Kidney epithelial cell (primary cell): Measurements from ENCODE around the gene FARP1. TPM values are rescaled to one million over a fixed set of nuclear protein-coding genes. Genes with fewer than 3 reads are reported as not detected.

Experiments used
- DNase-seq: peaks from one replicate; pipeline ENCODE4 v3.0.0-alpha.2; 2010; ENCODE audit warnings: low read depth
- H3K27me3 ChIP-seq: 2 replicates; pipeline ENCODE4 v1.6.0; 2011; ENCODE audit warnings: low read length; ENCODE audit not compliant: control insufficient read depth, insufficient read depth
- H3K36me3 ChIP-seq: 2 replicates; pipeline ENCODE4 v1.5.1; 2011; ENCODE audit warnings: low read length; ENCODE audit not compliant: control insufficient read depth, insufficient read depth
- H3K4me3 ChIP-seq: 2 replicates; pipeline ENCODE4 v1.5.1; 2011; ENCODE audit warnings: low read depth, mild to moderate bottlenecking, control low read depth, low read length
- CTCF ChIP-seq: IDR thresholded peaks from 2 replicates; pipeline ENCODE4 v1.5.1; 2011; ENCODE audit warnings: mild to moderate bottlenecking, moderate library complexity, low read length, control low read depth, inconsistent platforms; ENCODE audit not compliant: insufficient read depth, poor library complexity, severe bottlenecking
- total RNA-seq: library from RNA; depleted of rRNA; stranded (reverse); fragments of >200 nt; gene quantifications from 2 replicates; pipeline ENCODE4 v1.2.3, GENCODE V29; 2015

Gene FARP1
- total RNA-seq, 1 donor from 2014 or later = 135 TPM

DNA sequence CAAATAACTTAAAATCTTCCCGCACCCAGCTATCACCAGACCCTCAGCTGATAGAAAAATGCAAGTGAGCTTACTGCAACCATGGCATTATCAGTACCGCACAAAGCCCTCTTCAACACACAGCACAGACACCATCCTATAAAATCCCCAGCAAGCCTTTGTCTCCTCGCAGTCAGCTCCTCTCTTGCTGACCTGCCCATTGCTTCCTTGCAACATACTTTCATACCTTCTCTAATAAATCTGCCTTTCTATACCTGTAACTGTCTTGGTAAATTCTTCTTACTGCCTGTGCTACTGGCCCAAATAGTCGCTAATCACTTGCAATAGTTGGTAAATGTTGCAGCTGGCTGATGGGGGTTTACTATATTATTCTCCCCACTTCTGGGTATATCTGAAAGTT lies 43.3 kb upstream of the FARP1 start:
- Histone ChIP-seq H3K27me3 (no peaks in the 10 kb centered on the region), H3K4me3 (no peak overlapping the region), H3K36me3 (no peaks in the 10 kb centered on the region)
- TF ChIP-seq CTCF = no peak
- no peak for DNase-seq

- Histone ChIP-seq H3K4me3 (no peak overlapping the region), H3K27me3 (no peaks in the 10 kb centered on the region), H3K36me3 (no peaks in the 10 kb centered on the region)
- DNase-seq = no peak
- no peak for TF ChIP-seq CTCF
Observed at GRCh38 chr13:98100481-98100880, 42.4 kb upstream of the FARP1 start.

DNA sequence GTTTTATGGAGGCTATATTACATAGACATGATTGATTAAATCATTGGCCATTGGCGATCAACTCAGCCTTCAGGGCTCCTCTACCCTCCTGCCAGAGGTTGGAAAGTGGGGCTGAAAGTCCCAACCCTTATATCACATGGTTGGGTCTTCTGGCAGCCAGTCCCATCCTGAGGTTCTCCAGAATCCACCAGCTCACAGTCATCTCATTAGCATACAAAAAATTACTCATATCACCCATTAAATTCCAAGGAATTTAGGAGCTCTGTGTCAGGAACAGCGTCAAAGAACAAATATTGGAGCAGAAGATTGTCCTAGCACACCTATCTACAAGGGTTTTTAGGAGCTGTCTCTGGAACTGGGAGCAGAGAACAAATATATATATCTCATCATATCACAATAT lies 39.4 kb upstream of the FARP1 start:
- TF ChIP-seq CTCF = no peak
- DNase-seq = no peak
- no peaks in the 10 kb centered on the region for H3K27me3 ChIP-seq
- H3K4me3 ChIP-seq = no peak overlapping the region
- H3K36me3 ChIP-seq = no peaks in the 10 kb centered on the region

- DNase-seq = no peak
- no peaks in the 10 kb centered on the region for H3K27me3 ChIP-seq
- peak; percentile 18 for TF ChIP-seq CTCF
- H3K36me3 ChIP-seq = no peaks in the 10 kb centered on the region
- no peak overlapping the region for H3K4me3 ChIP-seq
Observed at GRCh38 chr13:98103942-98104880, 38.7 kb upstream of the FARP1 start.

GRCh38 chr13:98105929-98106336 lies 37.0 kb upstream of the FARP1 start:
- H3K36me3 ChIP-seq = no peaks in the 10 kb centered on the region
- no peak for TF ChIP-seq CTCF
- DNase-seq = no peak
- H3K27me3 ChIP-seq = no peaks in the 10 kb centered on the region
- H3K4me3 ChIP-seq = no peak overlapping the region
